Measurements from ENCODE around the gene PIGQ.

The PIGQ gene

DNA sequence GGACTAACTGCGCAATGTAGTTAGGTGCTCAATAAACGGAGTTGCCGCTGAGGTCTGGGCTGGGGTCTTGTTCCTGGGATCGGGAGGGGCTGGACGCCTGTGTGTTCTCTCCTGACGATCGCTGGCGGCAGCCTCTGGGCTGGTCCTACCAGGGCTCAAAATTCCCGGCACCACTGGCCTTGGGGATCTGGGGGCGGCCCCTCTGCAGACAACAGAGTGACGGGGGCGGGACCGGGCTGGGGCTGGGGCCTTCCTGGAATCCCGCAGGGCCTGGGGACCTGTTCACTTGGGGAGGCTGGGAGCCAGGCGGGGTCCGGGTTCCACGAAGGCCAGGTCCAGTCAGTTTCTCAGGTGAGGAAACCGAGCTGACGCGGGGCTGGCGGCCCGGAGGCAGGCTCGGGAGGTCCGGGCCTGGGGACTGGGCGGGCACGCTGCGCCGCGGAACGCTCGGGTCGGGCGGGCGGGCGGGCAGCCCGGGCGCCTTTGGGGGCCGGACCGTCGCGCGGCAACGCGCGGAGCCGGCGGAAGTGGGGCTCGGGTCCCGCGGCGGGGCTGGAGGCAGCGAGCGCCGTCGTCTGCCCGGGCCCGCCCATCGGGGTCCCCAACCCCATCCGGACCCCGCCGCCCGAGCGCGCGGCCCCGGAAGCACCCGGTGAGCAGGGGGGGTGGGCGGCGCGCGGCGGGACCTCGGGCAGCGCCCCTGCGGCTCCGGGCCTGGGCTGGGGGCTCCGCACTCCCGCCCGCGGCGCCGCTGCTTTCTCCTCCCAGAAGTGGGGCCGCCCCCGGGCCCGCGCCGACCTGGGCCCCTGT, at the start of gene PIGQ:
Gene PIGQ (plus strand): TSS at position 524 of the 810 bp plus-strand sequence. CDS start 4,107 bp downstream, outside the sequence.
- no peak for FAIRE-seq

- no peak for FAIRE-seq
Observed at GRCh38 chr16:520847-521246, 48.9 kb upstream of the PIGQ start.

- no peak for FAIRE-seq
Observed at GRCh38 chr16:521381-522210, 48.2 kb upstream of the PIGQ start.

- no peak for FAIRE-seq
Observed at GRCh38 chr16:522320-523096, 47.3 kb upstream of the PIGQ start.

DNA sequence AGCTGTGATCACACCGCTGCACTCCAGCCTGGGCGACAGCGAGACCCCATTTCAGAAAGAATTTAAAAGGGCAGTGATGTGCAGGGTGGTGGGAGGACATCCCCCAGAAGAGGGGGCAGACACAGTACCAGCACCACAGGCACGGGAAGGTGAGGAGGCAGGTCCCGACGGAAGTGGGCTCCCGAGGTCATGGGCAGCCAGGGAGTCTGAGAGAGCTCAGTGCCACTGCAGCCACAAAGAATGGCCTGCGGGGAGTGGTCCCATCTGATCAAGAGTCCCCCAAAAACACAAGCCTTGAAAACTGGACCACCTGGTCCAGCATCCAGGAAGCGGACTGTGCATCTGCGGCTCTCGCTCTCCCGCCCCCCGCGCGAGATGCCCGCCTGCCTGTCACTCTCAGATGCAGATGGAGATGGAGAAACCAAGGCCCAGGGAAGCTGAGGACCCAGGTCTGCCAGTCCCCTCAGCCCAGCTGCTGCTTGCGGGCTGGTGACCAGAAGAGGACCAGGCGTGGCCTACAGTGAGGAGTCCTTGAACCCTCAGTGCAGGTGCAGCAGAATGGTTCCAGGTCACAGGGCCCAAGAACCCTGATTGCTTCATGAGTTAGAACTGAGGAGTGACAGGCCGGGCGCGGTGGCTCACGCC, 46.5 kb upstream of the PIGQ start:
- no peak for FAIRE-seq

DNA sequence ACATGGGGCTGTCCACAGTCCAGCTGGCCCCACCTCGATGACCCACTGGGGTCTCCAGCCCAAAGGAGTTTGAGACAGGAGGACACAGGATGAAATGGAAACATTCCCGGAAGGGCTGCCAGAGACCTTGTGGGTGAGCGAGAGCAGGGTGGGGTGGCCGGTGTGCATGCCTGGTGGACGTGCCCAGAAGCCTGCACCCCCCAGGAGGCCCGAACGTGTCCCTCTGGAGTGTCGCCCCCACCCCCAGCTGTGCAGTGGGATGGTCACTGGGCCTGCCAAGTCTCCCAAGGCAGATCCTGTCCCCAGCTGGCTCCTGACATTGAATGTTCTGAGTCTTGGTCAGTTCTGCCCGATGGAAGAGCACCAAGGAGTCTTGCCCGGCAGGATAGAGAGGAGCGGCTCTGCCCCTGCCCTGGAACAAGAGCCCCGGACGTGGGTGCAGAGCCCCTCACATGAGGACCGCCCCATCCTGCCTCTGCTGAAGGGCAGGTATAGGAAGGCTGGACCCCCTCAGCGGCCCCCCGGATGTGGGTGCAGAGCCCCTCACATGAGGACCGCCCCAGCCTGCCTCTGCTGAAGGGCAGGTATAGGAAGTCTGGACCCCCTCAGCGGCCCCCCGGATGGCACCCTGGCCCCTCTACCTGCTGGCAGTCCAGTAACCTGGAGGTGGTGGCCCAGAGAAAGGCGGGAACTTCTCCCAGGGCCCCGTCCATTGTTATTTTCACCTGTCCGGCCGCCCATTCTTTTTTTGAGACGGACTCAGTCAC, 45.3 kb upstream of the PIGQ start:
- FAIRE-seq, result no peak

- no peak for FAIRE-seq
Observed at GRCh38 chr16:525123-525519, 44.6 kb upstream of the PIGQ start.

DNA sequence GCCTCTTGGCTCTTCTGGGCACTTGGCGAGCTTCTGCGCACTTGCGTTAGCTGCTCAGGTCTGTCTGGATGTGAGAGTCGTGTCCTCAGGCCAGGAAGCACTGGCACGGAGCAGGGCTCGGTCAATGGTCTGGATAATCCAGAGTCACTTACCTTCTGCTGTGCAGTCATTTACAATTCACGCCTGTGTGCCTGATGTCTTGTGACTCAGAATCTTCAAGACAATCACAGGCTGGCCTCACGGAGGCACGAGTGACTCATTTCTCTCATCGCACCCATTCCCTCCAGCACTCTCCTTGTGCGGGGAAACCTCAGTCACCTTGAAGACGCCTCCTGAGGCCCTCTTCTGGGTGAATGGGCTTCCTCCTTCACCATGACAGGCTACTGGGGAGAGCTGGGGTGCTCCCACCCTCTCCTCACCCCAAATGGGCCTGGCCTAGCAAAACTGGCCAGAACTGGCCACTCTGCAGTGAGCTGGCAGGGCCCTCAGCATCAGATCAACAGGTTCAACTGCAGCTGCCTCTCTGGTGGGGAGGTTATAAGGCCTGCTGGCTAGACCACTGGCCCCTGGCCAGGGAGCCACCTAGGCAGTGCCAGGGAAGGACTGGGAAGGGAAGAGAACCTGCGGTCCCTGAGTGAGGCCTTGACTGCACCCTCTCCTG, 44.1 kb upstream of the PIGQ start:
- no peak for FAIRE-seq

- no peak for FAIRE-seq
Observed at GRCh38 chr16:526181-527014, 43.4 kb upstream of the PIGQ start.

GRCh38 chr16:527015-527903, 42.5 kb upstream of the PIGQ start, which contains the start of gene CAPN15:
TSS of gene CAPN15 (plus strand) at chr16:527712. CDS start at chr16:546839, 19,127 bp downstream.
- FAIRE-seq, result no peak

- FAIRE-seq, result no peak
Observed at GRCh38 chr16:528111-529011, 41.4 kb upstream of the PIGQ start.

DNA sequence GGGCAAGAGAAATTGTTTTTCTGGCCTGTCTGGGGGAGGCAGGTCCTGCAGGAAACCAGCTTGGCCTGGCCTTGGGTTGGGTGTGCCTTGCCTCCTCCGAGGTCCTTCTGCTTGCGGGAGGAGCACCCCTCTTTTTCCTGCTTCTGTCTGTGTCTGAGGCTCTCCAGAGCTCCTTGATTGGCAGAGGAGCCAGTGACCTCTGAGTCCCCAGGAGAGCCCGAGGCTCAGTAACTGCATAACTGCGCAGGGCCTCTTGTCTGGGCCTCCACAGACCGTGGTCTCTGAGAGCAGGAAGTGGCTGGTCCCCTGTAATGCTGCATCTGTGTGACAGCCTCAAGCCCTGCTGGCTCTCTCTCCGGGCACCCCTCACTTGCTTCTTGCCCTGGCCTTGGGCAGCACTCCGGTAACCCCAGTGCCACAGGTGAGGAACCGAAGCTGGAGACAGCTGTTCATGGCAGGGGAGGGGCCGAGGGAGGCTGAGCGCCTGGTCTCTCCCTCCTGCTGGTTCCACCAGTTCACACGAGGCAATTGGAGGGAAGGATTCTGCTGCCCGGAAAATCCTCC, 40.7 kb upstream of the PIGQ start:
- FAIRE-seq, result no peak

GRCh38 chr16:530111-530817, 39.5 kb upstream of the PIGQ start:
- FAIRE-seq, result no peak

DNA sequence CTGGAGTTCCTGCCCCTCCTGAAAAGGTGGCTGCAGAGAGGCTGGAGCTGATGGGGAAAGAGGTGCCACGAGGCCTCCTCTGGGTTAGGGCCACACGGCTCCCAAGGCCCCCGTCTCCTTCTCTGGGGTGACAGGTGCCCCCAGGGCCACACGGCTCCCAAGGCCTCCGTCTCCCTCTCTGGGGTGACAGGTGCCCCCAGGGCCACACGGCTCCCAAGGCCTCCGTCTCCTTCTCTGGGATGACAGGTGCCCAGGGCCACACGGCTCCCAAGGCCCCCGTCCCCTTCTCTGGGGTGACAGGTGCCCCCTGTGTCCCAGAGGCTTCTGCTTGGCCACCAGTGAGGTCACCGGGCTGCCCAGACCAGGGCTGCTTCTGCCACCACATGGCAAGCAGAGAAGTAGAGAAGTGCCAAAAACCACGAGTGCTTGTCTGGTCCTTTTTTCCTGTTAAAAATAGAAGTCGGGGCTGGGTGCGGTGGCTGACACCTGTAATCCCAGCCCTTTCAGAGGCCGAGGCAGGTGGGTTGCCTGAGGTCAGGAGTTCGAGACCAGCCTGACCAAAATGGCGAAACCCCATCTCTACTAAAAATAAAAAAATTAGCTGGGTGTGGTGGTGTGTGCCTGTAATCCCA, 38.2 kb upstream of the PIGQ start:
- FAIRE-seq, result no peak

- no peak for FAIRE-seq
Observed at GRCh38 chr16:533391-534123, 36.2 kb upstream of the PIGQ start.

DNA sequence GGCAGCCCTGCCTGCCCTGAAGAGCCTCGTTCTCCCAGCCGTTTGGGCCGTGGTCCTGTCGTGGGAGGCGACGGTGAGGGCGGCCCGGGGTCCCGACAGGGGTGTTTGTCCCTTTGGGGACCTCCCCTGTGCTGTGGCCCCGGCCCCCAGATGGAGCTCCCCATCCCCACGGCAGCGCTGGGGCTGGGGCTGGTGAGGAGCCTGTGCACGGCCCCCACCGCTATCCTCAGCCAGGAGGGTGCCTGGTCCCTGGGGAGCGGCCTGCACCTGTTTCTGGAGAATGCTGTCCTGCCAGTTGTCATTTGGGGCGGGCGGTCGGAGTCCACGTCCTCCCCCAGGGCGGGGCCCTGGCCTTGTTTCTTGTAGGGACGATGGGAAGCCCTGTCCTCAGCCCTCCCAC, 35.6 kb upstream of the PIGQ start:
- FAIRE-seq, result no peak

Measured in A204.1 (cell line).